ENCODE results near the gene NHLRC4. TPM values are rescaled to one million over a fixed set of nuclear protein-coding genes. Genes with fewer than 3 reads are reported as not detected.

NHLRC4 gene
- total RNA-seq, 2 experiments from 2014 or later, result 0.45 to 0.55 TPM

- TF ChIP-seq CTCF (IDR thresholded peaks at IDR 0.05), result no peak
- H3K36me3 ChIP-seq (ENCODE audit: insufficient read depth, low read length), result no peaks in the 10 kb centered on the region
- Mint-ChIP-seq H3K4me1 (ENCODE audit: low read depth) (peaks cover 5% of the 10 kb centered on the region), H3K27ac (no peak overlapping the region), H3K9me3 (no peaks in the 10 kb centered on the region), H3K4me3 (no peak overlapping the region), H3K27me3 (no peaks in the 10 kb centered on the region), H3K36me3 (ENCODE audit: low read depth) (no peaks in the 10 kb centered on the region)
- ATAC-seq (ENCODE audit: poor library complexity) (no peak), DNase-seq (no peak)
- intact Hi-C loops (cut with DNase I, micrococcal nuclease), result loop anchor here in 1 of 2 experiments (2.0 to 5.0 kb wide), 2 partner anchors 31 to 83 kb away; partner anchors contain the start of gene CAPN15
- H3K27ac ChIP-seq (ENCODE audit: low read depth in 1 of 2, low read length in 2 of 2), result no peak overlapping the region
- ChIA-PET POLR2A (no interaction called here), CTCF (interaction anchor here (0.9 to 1.0 kb wide), 2 partner anchors 31 kb away, joined by 3 to 5 read pairs; no protein-coding TSS in a partner anchor)
- H3K9me3 ChIP-seq (ENCODE audit: control insufficient read depth in 1 of 2, insufficient read depth in 1 of 2, low read length in 2 of 2), result peaks cover 0 to 6% of the 10 kb centered on the region in 2 experiments
- no peaks in the 10 kb centered on the region for H3K27me3 ChIP-seq (ENCODE audit: control insufficient read depth in 1 of 2, insufficient read depth in 2 of 2, low read length in 2 of 2)
- H3K4me3 ChIP-seq (ENCODE audit: low read length), result no peak overlapping the region
- H3K4me1 ChIP-seq (ENCODE audit: insufficient read depth, low read length), result peaks cover 9% of the 10 kb centered on the region
These were observed 43.2 kb downstream of the NHLRC4 start for GRCh38 chr16:609984-610383.

GRCh38 chr16:610513-611381 is 43.9 kb downstream of the NHLRC4 start:
- no peak overlapping the region for H3K27ac ChIP-seq (ENCODE audit: low read depth in 1 of 2, low read length in 2 of 2)
- no peak overlapping the region for H3K27ac Mint-ChIP-seq
- H3K36me3 ChIP-seq (ENCODE audit: insufficient read depth, low read length), result no peaks in the 10 kb centered on the region
- no peak overlapping the region for H3K4me3 Mint-ChIP-seq
- no peaks in the 10 kb centered on the region for H3K27me3 ChIP-seq (ENCODE audit: control insufficient read depth in 1 of 2, insufficient read depth in 2 of 2, low read length in 2 of 2)
- TF ChIP-seq CTCF (IDR thresholded peaks at IDR 0.05), result peak; percentile 73
- intact Hi-C loops (cut with DNase I, micrococcal nuclease), result loop anchor here (1.0 to 5.0 kb wide), 3 partner anchors 31 to 83 kb away; partner anchors contain the start of gene CAPN15 (in 1 of the 2)
- ATAC-seq (ENCODE audit: poor library complexity) (peak; percentile 78), DNase-seq (peak; percentile 35 to 77 (median 48))
- H3K27me3 Mint-ChIP-seq, result no peaks in the 10 kb centered on the region
- ChIA-PET POLR2A (no interaction called here), CTCF (interaction anchor here (1.0 kb wide), 1 partner anchor 32 kb away, joined by 3 read pairs; no protein-coding TSS in a partner anchor)
- H3K4me1 Mint-ChIP-seq (ENCODE audit: low read depth), result peaks cover 5% of the 10 kb centered on the region
- no peaks in the 10 kb centered on the region for H3K9me3 ChIP-seq (ENCODE audit: control insufficient read depth in 1 of 2, insufficient read depth in 1 of 2, low read length in 2 of 2)
- H3K36me3 Mint-ChIP-seq (ENCODE audit: low read depth), result no peaks in the 10 kb centered on the region
- H3K4me3 ChIP-seq (ENCODE audit: low read length), result no peak overlapping the region
- peaks cover 9% of the 10 kb centered on the region for H3K4me1 ChIP-seq (ENCODE audit: insufficient read depth, low read length)
- H3K9me3 Mint-ChIP-seq, result no peaks in the 10 kb centered on the region

- ChIA-PET CTCF (no interaction called here), POLR2A (no interaction called here)
- intact Hi-C loops (cut with DNase I, micrococcal nuclease), result no loop called here
- TF ChIP-seq CTCF (IDR thresholded peaks at IDR 0.05), result no peak
- Mint-ChIP-seq H3K27ac (no peak overlapping the region), H3K4me3 (no peak overlapping the region), H3K4me1 (ENCODE audit: low read depth) (peaks cover 5% of the 10 kb centered on the region), H3K36me3 (ENCODE audit: low read depth) (no peaks in the 10 kb centered on the region), H3K27me3 (no peaks in the 10 kb centered on the region), H3K9me3 (no peaks in the 10 kb centered on the region)
- DNase-seq (no peak), ATAC-seq (ENCODE audit: poor library complexity) (no peak)
- Histone ChIP-seq H3K27ac (ENCODE audit: low read depth in 1 of 2, low read length in 2 of 2) (no peak overlapping the region), H3K4me3 (ENCODE audit: low read length) (no peak overlapping the region), H3K36me3 (ENCODE audit: insufficient read depth, low read length) (no peaks in the 10 kb centered on the region), H3K27me3 (ENCODE audit: control insufficient read depth in 1 of 2, insufficient read depth in 2 of 2, low read length in 2 of 2) (no peaks in the 10 kb centered on the region), H3K4me1 (ENCODE audit: insufficient read depth, low read length) (peaks cover 8% of the 10 kb centered on the region), H3K9me3 (ENCODE audit: control insufficient read depth in 1 of 2, insufficient read depth in 1 of 2, low read length in 2 of 2) (no peaks in the 10 kb centered on the region)
These were observed 48.3 kb downstream of the NHLRC4 start for GRCh38 chr16:615122-615521.
